ENCODE data around the gene EID2B. TPM values are rescaled to one million over a fixed set of nuclear protein-coding genes. Genes with fewer than 3 reads are reported as not detected.

The EID2B gene
- total and polyA plus RNA-seq, 2 of the 8 experiments (the other 6 are each of a cell fraction or from before 2014, with no cell fraction given), result 2.1 to 2.4 TPM

- DNase-seq (ENCODE audit: low read depth in 1 of 2, low spot score in 2 of 2) (no peak), FAIRE-seq (no peak)
- Histone ChIP-seq H3K9ac (replicated peaks in 1 of 4; ENCODE audit: extremely low read depth in 1 of 4, low read depth in 3 of 4, low read length in 3 of 4) (no peak overlapping the region), H4K8ac (ENCODE audit: extremely low read depth, insufficient read depth, low read length) (no peak overlapping the region), H3K27me3 (replicated peaks in 1 of 4; ENCODE audit: control insufficient read depth in 3 of 4, extremely low read depth in 1 of 4, insufficient read depth in 3 of 4, low read length in 3 of 4) (no peaks in the 10 kb centered on the region), H2BK5ac (ENCODE audit: low read depth, low read length) (no peak overlapping the region), H3K4ac (replicated peaks; ENCODE audit: insufficient read length, low read depth, low read length) (no peak overlapping the region), H3K79me2 (ENCODE audit: control insufficient read depth in 1 of 2, insufficient read depth in 2 of 2, low read length in 2 of 2) (no peaks in the 10 kb centered on the region), H4K91ac (replicated peaks; ENCODE audit: insufficient read length, low read length) (no peak overlapping the region), H2BK15ac (ENCODE audit: low read length) (no peak overlapping the region), H2BK120ac (replicated peaks; ENCODE audit: low read depth, low read length) (no peak overlapping the region), H2BK20ac (ENCODE audit: low read length) (no peak overlapping the region), H3K27ac (ENCODE audit: low read depth, low read length) (no peak overlapping the region), H3K9me3 (ENCODE audit: insufficient read depth in 2 of 2, low read depth in 1 of 2, low read length in 1 of 2) (no peaks in the 10 kb centered on the region), H3K79me1 (ENCODE audit: low read depth, low read length) (no peaks in the 10 kb centered on the region), H3K18ac (ENCODE audit: extremely low read depth, low read length) (no peak overlapping the region), H3K4me2 (ENCODE audit: insufficient read depth in 1 of 2, low read depth in 2 of 2, low read length in 2 of 2) (no peak overlapping the region), H3K14ac (ENCODE audit: insufficient read length) (no peak overlapping the region), H3K36me3 (ENCODE audit: control insufficient read depth in 2 of 4, insufficient read depth in 4 of 4, low read length in 3 of 4) (peaks cover 2 to 11% (median 3%) of the 10 kb centered on the region in 4 experiments; a peak in 3 of 8 replicates), H2AK5ac (ENCODE audit: low read depth, low read length) (no peak overlapping the region), H3K4me3 (ENCODE audit: extremely low read depth in 1 of 4, insufficient read depth in 2 of 4, low read depth in 3 of 4, low read length in 4 of 4) (no peak overlapping the region), H3K23me2 (ENCODE audit: low read depth, low read length) (no peaks in the 10 kb centered on the region), H3K23ac (ENCODE audit: insufficient read length) (no peak overlapping the region), H4K20me1 (replicated peaks in 1 of 2; ENCODE audit: control insufficient read depth in 1 of 2, insufficient read depth in 2 of 2, low read length in 2 of 2) (peaks cover 0 to 4% of the 10 kb centered on the region in 2 experiments), H2AFZ (ENCODE audit: low read length) (no peak overlapping the region), H3K4me1 (replicated peaks in 1 of 4; ENCODE audit: control insufficient read depth in 3 of 4, insufficient read depth in 4 of 4, low read length in 3 of 4) (no peaks in the 10 kb centered on the region), H4K5ac (ENCODE audit: insufficient read length, low read depth, low read length) (no peak overlapping the region), H3K56ac (replicated peaks; ENCODE audit: insufficient read length, low read depth, low read length) (no peak overlapping the region), H2BK12ac (ENCODE audit: low read depth, low read length) (no peak overlapping the region)
- ChIA-PET POLR2A (ENCODE audit: partially characterized antibody) (interaction anchor here (1.5 to 2.7 kb wide), 5 partner anchors 9 to 90 kb away, joined by 4 to 13 read pairs (median 8); partner anchors contain the start of gene RPS16), CTCF (ENCODE audit: partially characterized antibody) (interaction anchor here (0.7 to 10.6 kb wide), 5 partner anchors 8 to 50 kb away, joined by 3 to 101 read pairs (median 17); partner anchors contain the start of genes EID2, EID2B and SELENOV)
- TF ChIP-seq GABPA (IDR thresholded peaks at IDR 0.05; ENCODE audit: borderline replicate concordance, insufficient read depth, low read length) (no peak), TCF12 (IDR thresholded peaks at IDR 0.05; ENCODE audit: low read depth, low read length) (no peak), NANOG (IDR thresholded peaks at IDR 0.05; ENCODE audit: insufficient read depth, low read depth, low read length, poor library complexity, severe bottlenecking) (no peak), POU5F1 (IDR thresholded peaks at IDR 0.05; ENCODE audit: low read depth, low read length) (no peak), JUN (IDR thresholded peaks at IDR 0.05; ENCODE audit: low read depth, low read length) (no peak), SIX5 (IDR thresholded peaks at IDR 0.05; ENCODE audit: low read depth, low read length) (no peak), RAD21 (IDR thresholded peaks at IDR 0.05 in 1 of 2, conservative IDR thresholded peaks at IDR 0.05 in 1 of 2; ENCODE audit: low read depth in 2 of 2, low read length in 2 of 2) (no peak), CHD1 (IDR thresholded peaks at IDR 0.05; ENCODE audit: low read depth, low read length) (no peak), USF2 (IDR thresholded peaks at IDR 0.05; ENCODE audit: low read length) (no peak), SAP30 (IDR thresholded peaks at IDR 0.05; ENCODE audit: insufficient read depth, insufficient replicate concordance, low read length) (no peak)
- 95% methylated on average over 3 of the region's 3 CpGs; no CpG with 5 or more reads in 1 of the 2 experiments for WGBS, 2 experiments (ENCODE audit: extremely low coverage in 1 of 2, insufficient coverage in 1 of 2, insufficient read length in 1 of 2, insufficient replicate concordance in 2 of 2, low coverage in 1 of 2, low lambda C conversion rate in 2 of 2, missing lambda C conversion rate in 1 of 2)
Measured at GRCh38 chr19:39525205-39525604, 7.4 kb downstream of the EID2B start.
